ENCODE measurements around the gene CST5. TPM values are rescaled to one million over a fixed set of nuclear protein-coding genes. Genes with fewer than 3 reads are reported as not detected.

The CST5 gene
- total RNA-seq, 1 donor from 2014 or later = not detected

GRCh38 chr20:23920408-23921325, 41.1 kb upstream of the CST5 start:
- H3K36me3 Mint-ChIP-seq (ENCODE audit: low read depth, unreplicated experiment) = no peaks in the 10 kb centered on the region
- H3K4me1 Mint-ChIP-seq (ENCODE audit: unreplicated experiment) = peaks cover 4% of the 10 kb centered on the region
- no peak overlapping the region for H3K4me3 Mint-ChIP-seq (ENCODE audit: unreplicated experiment)
- DNase-seq (ENCODE audit: low spot score) = no peak
- H3K27me3 Mint-ChIP-seq (ENCODE audit: unreplicated experiment) = peaks cover 7% of the 10 kb centered on the region
- H3K27ac Mint-ChIP-seq (ENCODE audit: unreplicated experiment) = no peak overlapping the region
- TF ChIP-seq CTCF (IDR thresholded peaks at IDR 0.05; ENCODE audit: unreplicated experiment) = no peak
- no peaks in the 10 kb centered on the region for H3K9me3 Mint-ChIP-seq (ENCODE audit: unreplicated experiment)

- Mint-ChIP-seq H3K4me1 (ENCODE audit: unreplicated experiment) (peaks cover 3% of the 10 kb centered on the region), H3K27ac (ENCODE audit: unreplicated experiment) (no peak overlapping the region), H3K27me3 (ENCODE audit: unreplicated experiment) (peaks cover 7% of the 10 kb centered on the region), H3K9me3 (ENCODE audit: unreplicated experiment) (no peaks in the 10 kb centered on the region), H3K36me3 (ENCODE audit: low read depth, unreplicated experiment) (no peaks in the 10 kb centered on the region), H3K4me3 (ENCODE audit: unreplicated experiment) (no peak overlapping the region)
- no peak for TF ChIP-seq CTCF (IDR thresholded peaks at IDR 0.05; ENCODE audit: unreplicated experiment)
- no peak for DNase-seq (ENCODE audit: low spot score)
Observed at GRCh38 chr20:23918896-23919295, 39.3 kb upstream of the CST5 start.

GRCh38 chr20:23918101-23918862, 38.7 kb upstream of the CST5 start:
- peaks cover 3% of the 10 kb centered on the region for H3K4me1 Mint-ChIP-seq (ENCODE audit: unreplicated experiment)
- TF ChIP-seq CTCF (IDR thresholded peaks at IDR 0.05; ENCODE audit: unreplicated experiment) = no peak
- H3K27me3 Mint-ChIP-seq (ENCODE audit: unreplicated experiment) = peaks cover 7% of the 10 kb centered on the region
- DNase-seq (ENCODE audit: low spot score) = no peak
- H3K36me3 Mint-ChIP-seq (ENCODE audit: low read depth, unreplicated experiment) = no peaks in the 10 kb centered on the region
- no peaks in the 10 kb centered on the region for H3K9me3 Mint-ChIP-seq (ENCODE audit: unreplicated experiment)
- no peak overlapping the region for H3K4me3 Mint-ChIP-seq (ENCODE audit: unreplicated experiment)
- H3K27ac Mint-ChIP-seq (ENCODE audit: unreplicated experiment) = no peak overlapping the region

GRCh38 chr20:23917024-23917725, 37.6 kb upstream of the CST5 start:
- H3K4me3 Mint-ChIP-seq (ENCODE audit: unreplicated experiment) = no peak overlapping the region
- no peak overlapping the region for H3K27ac Mint-ChIP-seq (ENCODE audit: unreplicated experiment)
- no peaks in the 10 kb centered on the region for H3K9me3 Mint-ChIP-seq (ENCODE audit: unreplicated experiment)
- DNase-seq (ENCODE audit: low spot score) = no peak
- TF ChIP-seq CTCF (IDR thresholded peaks at IDR 0.05; ENCODE audit: unreplicated experiment) = no peak
- no peaks in the 10 kb centered on the region for H3K36me3 Mint-ChIP-seq (ENCODE audit: low read depth, unreplicated experiment)
- peaks cover 3% of the 10 kb centered on the region for H3K4me1 Mint-ChIP-seq (ENCODE audit: unreplicated experiment)
- peaks cover 7% of the 10 kb centered on the region for H3K27me3 Mint-ChIP-seq (ENCODE audit: unreplicated experiment)

Measured in endothelial cell (in vitro differentiated cells).